ENCODE data around the gene HMX1.

Gene HMX1

GRCh38 chr4:8840816-8841455, 30.7 kb downstream of the HMX1 start:
- no peak for DNase-seq (ENCODE audit: low read depth)

GRCh38 chr4:8840006-8840793, 31.4 kb downstream of the HMX1 start:
- no peak for DNase-seq (ENCODE audit: low read depth)

DNA sequence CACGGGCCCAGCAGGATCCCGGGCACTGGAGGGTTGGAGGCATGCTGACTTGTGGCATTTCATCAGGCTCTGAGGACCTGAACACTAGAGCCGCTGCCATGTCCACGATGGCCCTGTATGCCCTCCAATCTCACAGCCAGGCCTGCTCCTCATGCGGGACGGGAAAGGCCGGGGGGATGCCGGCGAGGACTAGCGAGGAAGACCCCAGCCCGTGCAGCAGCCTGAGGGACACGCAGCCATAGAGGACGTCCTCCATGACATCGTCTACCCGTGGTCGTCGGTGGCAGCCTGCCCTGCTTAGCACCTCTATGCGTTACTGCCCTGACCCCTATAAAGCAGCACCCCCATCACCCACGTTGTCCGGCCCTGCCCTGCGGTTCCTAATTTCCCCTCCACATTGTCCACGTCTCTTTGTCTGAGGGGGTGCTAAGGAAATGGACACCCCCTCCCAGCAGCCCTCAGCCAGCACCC, 32.6 kb downstream of the HMX1 start:
- DNase-seq (ENCODE audit: low read depth) = no peak

GRCh38 chr4:8838296-8838960, 33.2 kb downstream of the HMX1 start:
- DNase-seq (ENCODE audit: low read depth) = no peak

DNA sequence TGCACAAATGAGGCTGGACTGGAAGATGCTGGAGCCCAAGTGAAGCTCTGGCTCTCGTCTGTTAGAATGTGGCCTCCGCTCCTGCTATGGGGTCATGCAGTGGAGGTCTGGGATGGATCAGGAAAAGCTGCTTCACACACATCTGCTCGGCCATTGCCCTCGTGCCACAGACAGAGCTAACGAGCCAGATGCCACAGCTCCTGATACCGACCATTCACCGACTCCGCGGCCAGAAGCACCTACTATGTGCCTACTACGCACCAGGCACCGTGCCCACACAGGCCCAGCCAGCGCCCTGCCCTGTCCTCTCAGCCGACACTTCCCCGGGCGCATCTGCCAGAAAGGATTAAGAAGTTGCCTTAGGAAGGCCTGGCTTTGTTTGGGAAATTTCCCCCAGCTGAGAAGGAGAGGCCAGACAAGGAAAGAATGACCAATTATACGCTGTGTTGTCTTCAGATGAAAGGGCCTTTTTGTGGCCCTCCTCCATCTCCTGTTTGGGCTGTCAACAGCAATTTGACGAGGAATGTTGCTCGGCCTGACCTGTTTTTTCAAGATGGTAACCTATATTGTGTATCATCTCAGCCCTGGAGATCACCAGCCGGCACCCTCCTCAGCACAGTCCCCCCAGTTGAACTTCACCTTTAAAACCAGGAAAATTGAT, 34.3 kb downstream of the HMX1 start:
- DNase-seq (ENCODE audit: low read depth) = no peak

DNA sequence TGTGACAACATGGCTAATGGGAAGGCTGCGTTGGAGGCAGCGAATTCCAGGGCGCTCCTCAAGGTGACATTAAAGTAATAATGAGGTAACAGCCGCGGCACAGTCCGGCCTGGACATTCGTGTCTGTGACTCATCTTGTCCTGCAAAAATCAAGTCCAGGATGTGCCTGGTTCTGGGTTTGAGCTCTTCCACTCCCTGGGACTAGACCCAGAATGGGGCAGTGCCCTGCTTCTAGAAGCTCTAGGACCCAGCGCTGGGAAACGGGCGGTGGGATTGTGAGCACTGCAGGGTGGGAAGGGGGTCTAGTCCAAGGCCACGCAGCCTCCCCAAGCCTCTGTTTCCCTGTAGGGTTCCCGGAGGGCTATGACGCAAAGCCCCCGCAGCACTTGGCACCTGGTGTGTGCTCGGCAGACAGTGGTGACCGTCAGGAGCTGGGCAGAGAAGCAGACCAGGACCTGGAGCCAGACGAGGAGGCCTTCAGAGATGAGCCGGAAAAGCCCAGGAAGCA, 34.9 kb downstream of the HMX1 start:
- no peak for DNase-seq (ENCODE audit: low read depth)

GRCh38 chr4:8835521-8836365, 35.9 kb downstream of the HMX1 start:
- DNase-seq (ENCODE audit: low read depth) = no peak

DNA sequence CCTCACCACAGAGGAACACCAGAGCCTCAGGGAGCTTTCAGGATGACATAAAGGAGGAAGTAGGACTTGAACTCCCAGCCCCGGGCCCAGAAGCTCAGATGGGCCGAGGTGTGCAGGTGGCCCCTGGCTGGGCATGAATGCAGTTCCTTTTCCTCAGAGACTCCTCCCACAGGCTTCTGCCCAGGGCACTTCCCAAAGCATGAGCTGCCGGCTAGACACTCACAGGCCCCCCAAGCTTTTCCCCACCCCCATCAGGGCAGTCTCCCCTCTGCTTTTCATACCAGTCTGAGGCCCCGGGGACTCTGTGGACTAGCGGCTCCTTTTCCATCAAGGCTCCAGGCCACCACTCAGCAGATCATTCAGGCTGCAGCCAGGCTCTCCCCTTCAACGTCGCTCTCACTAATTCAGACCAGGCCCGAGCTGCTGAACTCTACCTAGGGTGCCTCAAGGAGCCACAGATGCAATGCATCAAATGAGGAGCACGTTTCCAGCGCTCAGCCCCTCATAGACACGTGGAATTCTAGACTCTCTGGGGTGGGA, 36.9 kb downstream of the HMX1 start:
- no peak for DNase-seq (ENCODE audit: low read depth)

- no peak for DNase-seq (ENCODE audit: low read depth)
These were observed 39.3 kb downstream of the HMX1 start for GRCh38 chr4:8832113-8832915.

- DNase-seq (ENCODE audit: low read depth) = no peak
These were observed 40.2 kb downstream of the HMX1 start for GRCh38 chr4:8831221-8832112.

- no peak for DNase-seq (ENCODE audit: low read depth)
These were observed 40.9 kb downstream of the HMX1 start for GRCh38 chr4:8830611-8831200.

GRCh38 chr4:8830056-8830455, 41.6 kb downstream of the HMX1 start:
- DNase-seq (ENCODE audit: low read depth) = no peak

GRCh38 chr4:8829584-8829983, 42.1 kb downstream of the HMX1 start:
- DNase-seq (ENCODE audit: low read depth) = no peak

- no peak for DNase-seq (ENCODE audit: low read depth)
These were observed 42.8 kb downstream of the HMX1 start for GRCh38 chr4:8828869-8829268.

- DNase-seq (ENCODE audit: low read depth) = no peak
These were observed 50.3 kb downstream of the HMX1 start for GRCh38 chr4:8821151-8821950.

- no peak for DNase-seq (ENCODE audit: low read depth)
These were observed 51.2 kb downstream of the HMX1 start for GRCh38 chr4:8820178-8821102.
